PC-9 (cell line): Measurements from ENCODE around the gene C2CD4C. TPM values are rescaled to one million over a fixed set of nuclear protein-coding genes. Genes with fewer than 3 reads are reported as not detected.

Source experiments
- BruUV-seq: library from RNA; stranded (reverse); fragments of 400-500 nt; replicated peaks from 2 replicates; lab custom pipeline; 2021; lab: Mats Ljungman, UMichigan
- CTCF ChIA-PET: fragments of 300-600 bp; sonication (Branson Sonifier 250); formaldehyde crosslinking; loops from one replicate; lab custom pipeline; 2022; ENCODE audit warnings: antibody characterized with exemption; lab: Charles Lee
- POLR2A ChIA-PET: fragments of 300-600 bp; sonication (Branson Sonifier 250); formaldehyde crosslinking; loops from one replicate; lab custom pipeline; 2022; ENCODE audit warnings: antibody characterized with exemption; ENCODE audit not compliant: unreplicated experiment; lab: Charles Lee
- DNase-seq, 2 experiments: peaks; one replicate each; pipeline versions ENCODE4 v3.0.0 to v3.0.0-alpha.2; 2015 to 2022; ENCODE audit warnings: mixed read lengths in 1 of 2
- H2AFZ ChIP-seq: fragments of 200-600 bp; sonication (generic); 2 replicates; pipeline ENCODE4 v1.8.1; 2017; ENCODE audit warnings: antibody characterized with exemption
- H3F3A ChIP-seq: fragments of 200-600 bp; sonication (generic); 2 replicates; pipeline ENCODE4 v1.8.1; 2017; ENCODE audit warnings: antibody characterized with exemption, mild to moderate bottlenecking, low read depth; ENCODE audit not compliant: insufficient read depth
- H3K27ac ChIP-seq: fragments of 200-600 bp; sonication (generic); 2 replicates; pipeline ENCODE4 v1.6.1; 2016; ENCODE audit warnings: mixed run types
- H3K27me3 ChIP-seq: fragments of 200-600 bp; sonication (generic); 2 replicates; pipeline ENCODE4 v1.6.1; 2016; ENCODE audit warnings: low read depth, mixed run types; ENCODE audit not compliant: insufficient read depth
- H3K36me3 ChIP-seq: fragments of 200-600 bp; sonication (generic); 2 replicates; pipeline ENCODE4 v1.6.1; 2016; ENCODE audit warnings: low read depth, mixed run types
- H3K4me1 ChIP-seq: fragments of 200-600 bp; sonication (generic); replicated peaks from 2 replicates; pipeline ENCODE4 v1.6.1; 2016; ENCODE audit warnings: mixed run types; ENCODE audit not compliant: insufficient read depth
- H3K4me2 ChIP-seq: fragments of 200-600 bp; sonication (generic); 2 replicates; pipeline ENCODE4 v1.6.1; 2017; ENCODE audit warnings: mixed run types
- H3K4me3 ChIP-seq: fragments of 200-600 bp; sonication (generic); 2 replicates; pipeline ENCODE4 v1.6.1; 2016; ENCODE audit warnings: mixed run types
- H3K79me2 ChIP-seq: fragments of 200-600 bp; sonication (generic); 2 replicates; pipeline ENCODE4 v1.6.1; 2017; ENCODE audit warnings: low read depth, mixed run types
- H3K9me2 ChIP-seq: fragments of 200-600 bp; sonication (generic); 2 replicates; pipeline ENCODE4 v1.8.1; 2017; ENCODE audit warnings: mild to moderate bottlenecking; ENCODE audit not compliant: insufficient read depth
- H3K9me3 ChIP-seq: fragments of 200-600 bp; sonication (generic); 2 replicates; pipeline ENCODE4 v1.8.1; 2016; ENCODE audit warnings: low read depth; ENCODE audit not compliant: insufficient read depth
- H4K20me1 ChIP-seq: fragments of 200-600 bp; sonication (generic); 2 replicates; pipeline ENCODE4 v1.8.1; 2017; ENCODE audit not compliant: insufficient read depth
- EZH2 ChIP-seq: fragments of 200-600 bp; sonication (generic); IDR thresholded peaks from 2 replicates; pipeline ENCODE4 v1.8.0; 2017; ENCODE audit warnings: antibody characterized with exemption, low read depth
- intact Hi-C: fragments of 100-400 bp; cut with micrococcal nuclease; formaldehyde crosslinking; loops from one replicate; pipeline ENCODE4 v1.10.0; 2022; ENCODE audit not compliant: unreplicated experiment
- total RNA-seq: library from RNA; stranded (reverse); gene quantifications from 2 replicates; pipeline ENCODE4 v1.2.3, GENCODE V29; 2021
- TF ChIP-seq, protein P1 (sequence below): fragments of 200-600 bp; sonication (generic); conservative IDR thresholded peaks from 2 replicates; pipeline ENCODE4 v1.6.1; 2017; ENCODE audit warnings: mixed run types, antibody characterized with exemption, mild to moderate bottlenecking, moderate library complexity

C2CD4C gene
- total RNA-seq, 1 experiment from 2014 or later: 1.2 TPM

DNA sequence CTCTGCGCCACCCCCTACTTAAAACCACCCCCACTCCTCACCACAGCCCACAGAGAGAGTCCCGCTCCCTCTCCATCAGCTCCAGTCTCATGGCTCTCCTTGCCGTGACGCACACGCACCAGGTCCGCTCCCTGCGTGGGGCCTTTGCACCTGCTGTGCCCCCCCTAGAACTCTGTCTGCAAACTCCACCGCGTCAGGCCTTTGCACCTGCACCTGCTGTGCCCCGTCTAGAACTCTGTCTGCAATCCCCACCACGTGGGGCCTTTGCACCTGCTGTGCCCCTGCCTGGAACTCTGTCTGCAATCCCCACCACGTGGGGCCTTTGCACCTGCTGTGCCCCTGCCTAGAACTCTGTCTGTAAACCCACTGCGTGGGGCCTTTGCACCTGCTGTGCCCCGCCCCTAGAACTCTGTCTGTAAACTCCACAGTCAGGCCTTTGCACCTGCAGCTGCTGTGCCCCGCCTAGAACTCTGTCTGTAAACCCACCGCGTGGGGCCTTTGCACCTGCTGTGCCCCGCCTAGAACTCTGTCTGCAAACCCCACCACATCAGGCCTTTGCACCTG is 47.7 kb upstream of the C2CD4C start:
- TF ChIP-seq, protein P1, sequence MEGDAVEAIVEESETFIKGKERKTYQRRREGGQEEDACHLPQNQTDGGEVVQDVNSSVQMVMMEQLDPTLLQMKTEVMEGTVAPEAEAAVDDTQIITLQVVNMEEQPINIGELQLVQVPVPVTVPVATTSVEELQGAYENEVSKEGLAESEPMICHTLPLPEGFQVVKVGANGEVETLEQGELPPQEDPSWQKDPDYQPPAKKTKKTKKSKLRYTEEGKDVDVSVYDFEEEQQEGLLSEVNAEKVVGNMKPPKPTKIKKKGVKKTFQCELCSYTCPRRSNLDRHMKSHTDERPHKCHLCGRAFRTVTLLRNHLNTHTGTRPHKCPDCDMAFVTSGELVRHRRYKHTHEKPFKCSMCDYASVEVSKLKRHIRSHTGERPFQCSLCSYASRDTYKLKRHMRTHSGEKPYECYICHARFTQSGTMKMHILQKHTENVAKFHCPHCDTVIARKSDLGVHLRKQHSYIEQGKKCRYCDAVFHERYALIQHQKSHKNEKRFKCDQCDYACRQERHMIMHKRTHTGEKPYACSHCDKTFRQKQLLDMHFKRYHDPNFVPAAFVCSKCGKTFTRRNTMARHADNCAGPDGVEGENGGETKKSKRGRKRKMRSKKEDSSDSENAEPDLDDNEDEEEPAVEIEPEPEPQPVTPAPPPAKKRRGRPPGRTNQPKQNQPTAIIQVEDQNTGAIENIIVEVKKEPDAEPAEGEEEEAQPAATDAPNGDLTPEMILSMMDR: no peak
- TF ChIP-seq EZH2: no peak
- BruUV-seq: no TSS peak
- Histone ChIP-seq H3K4me1 (no peaks in the 10 kb centered on the region), H2AFZ (no peak overlapping the region), H3K4me3 (no peak overlapping the region), H3K36me3 (no peaks in the 10 kb centered on the region), H3K27me3 (peaks cover 51% of the 10 kb centered on the region), H3K9me2 (no peaks in the 10 kb centered on the region), H3K27ac (no peak overlapping the region), H3K9me3 (no peaks in the 10 kb centered on the region), H3K4me2 (no peak overlapping the region), H3K79me2 (no peaks in the 10 kb centered on the region), H4K20me1 (no peaks in the 10 kb centered on the region), H3F3A (peaks cover 7% of the 10 kb centered on the region; the same call in 1 of the 2 replicates)
- ChIA-PET CTCF (no interaction called here), POLR2A (no interaction called here)
- intact Hi-C loops: no loop called here
- DNase-seq: no peak

DNA sequence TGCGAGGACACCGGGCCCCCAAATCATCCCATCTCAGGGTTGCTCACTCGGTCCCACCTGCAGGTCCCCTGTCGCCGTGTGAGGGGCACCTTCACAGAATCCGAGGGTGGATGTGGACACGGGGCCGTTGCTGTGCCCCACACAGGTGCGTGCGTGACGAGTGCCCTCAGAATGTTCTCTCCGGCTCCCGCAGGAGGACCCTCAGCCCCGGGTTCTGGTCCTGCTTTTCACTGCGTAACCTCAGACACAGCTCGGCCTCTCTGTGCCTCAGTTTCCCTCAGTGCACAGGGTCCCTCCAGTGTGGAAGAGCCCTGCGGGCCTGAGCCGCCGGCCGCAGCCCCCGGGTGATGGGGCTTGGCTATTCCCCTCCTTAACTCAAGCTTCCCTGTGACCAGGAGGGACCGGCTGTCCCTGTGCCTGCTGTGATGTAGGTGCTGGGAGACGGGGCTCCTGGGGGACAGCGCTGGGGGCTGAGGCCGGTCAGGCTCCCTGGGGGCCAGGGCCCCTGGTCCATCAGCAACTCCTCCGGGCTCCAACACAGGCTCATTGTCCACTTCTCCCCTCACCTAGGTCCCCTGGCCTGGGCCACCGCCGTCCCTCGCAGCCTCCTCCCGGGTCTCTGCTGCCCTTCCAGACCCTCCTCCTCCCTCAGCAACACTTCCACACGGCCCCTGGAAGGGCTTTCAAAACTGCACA is 47.1 kb upstream of the C2CD4C start:
- intact Hi-C loops: no loop called here
- Histone ChIP-seq H2AFZ (no peak overlapping the region), H3K9me2 (no peaks in the 10 kb centered on the region), H3K36me3 (no peaks in the 10 kb centered on the region), H3K4me1 (no peaks in the 10 kb centered on the region), H3K4me2 (no peak overlapping the region), H3K9me3 (no peaks in the 10 kb centered on the region), H4K20me1 (no peaks in the 10 kb centered on the region), H3F3A (peaks cover 13% of the 10 kb centered on the region; the same call in 1 of the 2 replicates), H3K27me3 (peaks cover 51% of the 10 kb centered on the region), H3K79me2 (no peaks in the 10 kb centered on the region), H3K4me3 (no peak overlapping the region), H3K27ac (no peak overlapping the region)
- DNase-seq: no peak
- POLR2A ChIA-PET: no interaction called here
- no TSS peak for BruUV-seq
- TF ChIP-seq EZH2: no peak
- TF ChIP-seq, protein P1: no peak
- CTCF ChIA-PET: no interaction called here

DNA sequence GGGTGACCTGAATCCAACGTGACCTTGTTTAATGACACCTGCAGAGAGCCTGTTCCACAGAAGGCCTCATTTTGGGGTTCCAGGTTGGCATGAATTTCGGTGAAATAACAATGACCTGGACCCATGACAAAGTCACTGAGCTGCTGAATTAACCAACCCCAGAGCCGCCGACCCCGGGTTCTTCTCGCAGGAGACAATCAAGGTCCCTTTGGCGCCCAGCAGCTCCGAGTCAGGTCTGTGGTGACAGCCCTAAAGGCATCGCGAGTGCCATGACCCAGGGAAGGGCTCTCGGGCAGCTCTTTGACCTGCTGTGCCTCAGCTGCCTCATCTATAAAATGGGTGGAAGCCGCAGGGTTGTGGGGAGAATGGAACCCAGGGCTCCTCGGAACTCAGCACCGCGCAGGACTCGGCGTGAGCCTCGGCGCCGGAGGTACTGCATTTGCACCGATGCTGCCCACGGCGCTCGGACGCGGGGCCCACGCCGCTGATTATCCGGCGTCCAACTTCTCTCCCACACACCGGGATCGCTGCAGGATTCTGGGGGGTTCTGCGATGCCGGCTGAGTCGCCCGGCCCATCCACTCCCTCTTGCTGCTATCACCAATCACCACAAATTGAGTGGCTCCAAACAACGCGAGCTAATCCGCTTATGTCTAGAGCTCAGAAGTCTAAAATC is 46.2 kb upstream of the C2CD4C start:
- no peaks in the 10 kb centered on the region for H4K20me1 ChIP-seq
- no TSS peak for BruUV-seq
- no peaks in the 10 kb centered on the region for H3K36me3 ChIP-seq
- H3K27me3 ChIP-seq: peaks cover 51% of the 10 kb centered on the region
- H3K4me2 ChIP-seq: no peak overlapping the region
- H3K9me3 ChIP-seq: no peaks in the 10 kb centered on the region
- H3K27ac ChIP-seq: no peak overlapping the region
- ChIA-PET CTCF (no interaction called here), POLR2A (no interaction called here)
- TF ChIP-seq, protein P1: no peak
- TF ChIP-seq EZH2: no peak
- H3K4me1 ChIP-seq: no peaks in the 10 kb centered on the region
- H3K4me3 ChIP-seq: no peak overlapping the region
- H3F3A ChIP-seq: peaks cover 16% of the 10 kb centered on the region; the same call in 1 of the 2 replicates
- intact Hi-C loops: no loop called here
- no peaks in the 10 kb centered on the region for H3K9me2 ChIP-seq
- no peak for DNase-seq
- no peak overlapping the region for H2AFZ ChIP-seq
- H3K79me2 ChIP-seq: no peaks in the 10 kb centered on the region
